ENCODE measurements around the gene NASP.

DNA sequence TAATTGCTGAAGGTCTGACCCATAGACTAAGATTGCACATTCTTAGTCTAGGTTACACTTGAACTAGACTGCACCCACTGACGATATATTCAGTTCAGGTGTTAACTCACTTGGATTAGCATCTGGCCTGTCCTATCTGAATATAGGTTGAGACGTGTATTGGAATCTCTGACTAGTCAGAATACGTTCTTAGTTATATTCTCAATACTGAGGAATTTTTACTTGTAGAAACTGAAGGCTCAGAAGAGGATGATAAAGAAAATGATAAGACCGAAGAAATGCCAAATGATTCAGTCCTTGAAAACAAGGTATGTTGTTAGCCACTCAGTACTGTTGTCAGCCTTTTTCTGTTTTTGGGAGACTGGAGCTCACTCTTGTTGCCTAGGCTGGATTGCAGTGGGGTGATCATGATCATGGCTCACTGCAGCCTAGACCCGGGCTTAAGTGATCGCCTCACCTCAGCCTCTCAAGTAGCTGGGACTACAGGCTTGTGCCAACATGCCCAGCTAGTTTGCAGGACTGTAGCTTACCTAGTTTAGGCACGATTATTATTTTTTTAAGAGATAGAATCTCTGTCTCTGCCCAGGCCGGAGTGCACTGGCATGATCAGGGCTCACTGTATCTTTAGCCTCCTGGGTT is 29.2 kb downstream of the NASP start:
- TF ChIP-seq, protein P1, sequence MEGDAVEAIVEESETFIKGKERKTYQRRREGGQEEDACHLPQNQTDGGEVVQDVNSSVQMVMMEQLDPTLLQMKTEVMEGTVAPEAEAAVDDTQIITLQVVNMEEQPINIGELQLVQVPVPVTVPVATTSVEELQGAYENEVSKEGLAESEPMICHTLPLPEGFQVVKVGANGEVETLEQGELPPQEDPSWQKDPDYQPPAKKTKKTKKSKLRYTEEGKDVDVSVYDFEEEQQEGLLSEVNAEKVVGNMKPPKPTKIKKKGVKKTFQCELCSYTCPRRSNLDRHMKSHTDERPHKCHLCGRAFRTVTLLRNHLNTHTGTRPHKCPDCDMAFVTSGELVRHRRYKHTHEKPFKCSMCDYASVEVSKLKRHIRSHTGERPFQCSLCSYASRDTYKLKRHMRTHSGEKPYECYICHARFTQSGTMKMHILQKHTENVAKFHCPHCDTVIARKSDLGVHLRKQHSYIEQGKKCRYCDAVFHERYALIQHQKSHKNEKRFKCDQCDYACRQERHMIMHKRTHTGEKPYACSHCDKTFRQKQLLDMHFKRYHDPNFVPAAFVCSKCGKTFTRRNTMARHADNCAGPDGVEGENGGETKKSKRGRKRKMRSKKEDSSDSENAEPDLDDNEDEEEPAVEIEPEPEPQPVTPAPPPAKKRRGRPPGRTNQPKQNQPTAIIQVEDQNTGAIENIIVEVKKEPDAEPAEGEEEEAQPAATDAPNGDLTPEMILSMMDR (IDR thresholded peaks at IDR 0.05; ENCODE audit: poor library complexity), result no peak
- TF ChIP-seq EZH2phosphoT487 (IDR thresholded peaks at IDR 0.05; ENCODE audit: low read depth, severe bottlenecking, unreplicated experiment), result no peak

Data from hepatocyte (in vitro differentiated cells).